Measurements from ENCODE around the gene DHX30. TPM values are rescaled to one million over a fixed set of nuclear protein-coding genes. Genes with fewer than 3 reads are reported as not detected.

Gene DHX30
- total RNA-seq, 1 donor from 2014 or later = 99.5 TPM

- H3K4me3 Mint-ChIP-seq = no peak overlapping the region
These were observed 45.7 kb downstream of the DHX30 start for GRCh38 chr3:47848599-47849117.

GRCh38 chr3:47849186-47849698 lies 46.3 kb downstream of the DHX30 start:
- no peak for DNase-seq (ENCODE audit: extremely low spot score, unreplicated experiment)
- peaks cover 10% of the 10 kb centered on the region for H3K36me3 Mint-ChIP-seq
- H3K4me1 Mint-ChIP-seq (ENCODE audit: unreplicated experiment) = no peaks in the 10 kb centered on the region
- no peaks in the 10 kb centered on the region for H3K27me3 Mint-ChIP-seq
- TF ChIP-seq CTCF (conservative IDR thresholded peaks at IDR 0.05) = no peak
- no peaks in the 10 kb centered on the region for H3K9me3 Mint-ChIP-seq
- no peak overlapping the region for H3K27ac Mint-ChIP-seq
- H3K4me3 Mint-ChIP-seq = no peak overlapping the region

More at GRCh38 chr3:47848599-47849117, 45.7 kb downstream of the DHX30 start:
- H3K9me3 Mint-ChIP-seq = no peaks in the 10 kb centered on the region
- H3K36me3 Mint-ChIP-seq = peaks cover 14% of the 10 kb centered on the region
- DNase-seq (ENCODE audit: extremely low spot score, unreplicated experiment) = no peak
- H3K4me1 Mint-ChIP-seq (ENCODE audit: unreplicated experiment) = no peaks in the 10 kb centered on the region
- H3K27ac Mint-ChIP-seq = no peak overlapping the region
- H3K27me3 Mint-ChIP-seq = no peaks in the 10 kb centered on the region
- no peak for TF ChIP-seq CTCF (conservative IDR thresholded peaks at IDR 0.05)

- H3K4me3 Mint-ChIP-seq = peak overlapping the region; percentile 21
- peaks cover 4% of the 10 kb centered on the region for H3K36me3 Mint-ChIP-seq
- peak overlapping the region; percentile 50 for H3K27ac Mint-ChIP-seq
- H3K4me1 Mint-ChIP-seq (ENCODE audit: unreplicated experiment) = no peaks in the 10 kb centered on the region
- no peaks in the 10 kb centered on the region for H3K27me3 Mint-ChIP-seq
- TF ChIP-seq CTCF (conservative IDR thresholded peaks at IDR 0.05) = peak; percentile 67
- H3K9me3 Mint-ChIP-seq = no peaks in the 10 kb centered on the region
- DNase-seq (ENCODE audit: extremely low spot score, unreplicated experiment) = no peak
These were observed 47.0 kb downstream of the DHX30 start for GRCh38 chr3:47849699-47850563.

DNA sequence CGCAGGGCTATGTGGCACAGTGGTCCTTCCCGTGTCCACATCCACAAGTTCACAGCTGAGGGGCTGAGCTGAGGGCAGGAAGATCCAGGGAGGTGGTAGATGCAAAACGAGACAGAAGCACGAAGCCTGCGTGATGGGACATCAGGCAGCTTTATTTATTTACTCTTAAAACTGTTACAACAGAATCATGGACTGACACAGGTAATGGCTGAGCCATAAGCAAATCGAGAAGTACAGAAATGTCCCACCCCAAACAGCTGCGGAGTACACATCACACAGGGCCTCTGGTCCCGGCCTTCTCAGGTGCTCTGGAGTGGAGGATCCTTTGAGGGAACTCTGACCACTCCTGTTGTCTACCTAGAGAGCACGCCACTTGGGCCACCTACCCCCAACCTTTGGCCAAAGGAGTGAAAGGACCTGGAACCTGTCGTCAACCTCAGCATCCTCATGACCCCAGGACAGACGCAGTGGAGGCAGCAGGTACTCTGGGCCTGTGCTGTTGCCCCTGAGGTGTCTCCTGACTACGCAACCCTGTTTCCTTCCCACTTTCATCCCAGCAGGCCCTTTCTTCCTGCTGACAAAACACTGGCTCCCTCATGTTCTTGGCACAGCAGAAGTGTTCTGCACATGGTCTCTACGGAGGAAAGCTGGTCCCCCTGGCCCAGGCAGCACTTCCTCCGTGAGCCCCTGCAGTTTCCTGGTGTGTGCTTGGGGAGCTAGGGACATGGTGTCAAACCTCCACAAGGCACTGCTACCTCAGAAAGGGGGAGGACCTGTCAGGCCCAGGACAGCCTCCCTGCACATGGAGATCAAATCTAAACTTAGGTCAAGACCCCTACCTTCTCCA lies 47.8 kb downstream of the DHX30 start:
- no peak for DNase-seq (ENCODE audit: extremely low spot score, unreplicated experiment)
- Mint-ChIP-seq H3K36me3 (peaks cover 4% of the 10 kb centered on the region), H3K27me3 (no peaks in the 10 kb centered on the region), H3K27ac (peak overlapping the region; percentile 50), H3K4me3 (peak overlapping the region; percentile 21), H3K9me3 (no peaks in the 10 kb centered on the region), H3K4me1 (ENCODE audit: unreplicated experiment) (no peaks in the 10 kb centered on the region)
- TF ChIP-seq CTCF (conservative IDR thresholded peaks at IDR 0.05) = no peak

DNA sequence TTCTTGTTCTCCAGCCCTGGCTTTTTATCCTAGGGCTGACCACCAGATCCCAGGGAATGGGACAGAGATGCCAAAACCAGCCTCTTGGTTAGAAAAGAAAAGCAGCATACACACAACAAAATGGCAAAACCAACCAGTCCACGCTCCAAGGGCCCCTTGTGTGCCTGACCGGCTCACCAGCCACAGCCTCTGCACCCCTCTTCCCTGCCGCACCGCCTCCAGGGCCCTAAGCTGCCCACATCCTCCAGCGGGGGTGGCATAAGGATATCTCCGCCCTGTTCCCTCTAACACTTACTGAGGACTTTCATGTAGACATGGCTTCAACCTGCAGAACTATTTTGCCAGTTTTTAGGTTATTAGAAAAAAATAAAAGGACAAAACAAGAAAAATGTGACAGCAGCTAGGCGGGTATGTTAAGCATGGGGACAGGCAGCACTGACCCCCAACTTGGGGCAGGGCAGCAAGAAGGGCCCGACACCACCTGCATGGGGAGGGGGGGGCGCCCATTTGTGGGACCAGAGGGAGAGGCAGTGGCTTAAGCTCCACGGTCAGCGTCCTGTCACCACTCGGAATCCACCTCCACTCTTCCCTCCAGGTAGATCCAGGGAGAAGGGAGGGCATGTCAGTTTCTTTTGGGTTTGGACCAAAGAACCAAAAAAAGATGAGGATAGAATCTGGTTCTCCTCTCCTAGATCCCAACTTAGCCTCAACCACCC lies 49.1 kb downstream of the DHX30 start:
- no peaks in the 10 kb centered on the region for H3K27me3 Mint-ChIP-seq

More for the DNA sequence above, 49.1 kb downstream of the DHX30 start:
- Mint-ChIP-seq H3K4me1 (ENCODE audit: unreplicated experiment) (no peaks in the 10 kb centered on the region), H3K9me3 (no peaks in the 10 kb centered on the region), H3K36me3 (peaks cover 4% of the 10 kb centered on the region), H3K27ac (no peak overlapping the region), H3K4me3 (no peak overlapping the region)
- no peak for DNase-seq (ENCODE audit: extremely low spot score, unreplicated experiment)
- no peak for TF ChIP-seq CTCF (conservative IDR thresholded peaks at IDR 0.05)
